ENCODE results near the gene CCL20.

The CCL20 gene

GRCh38 chr2:227848146-227848545, 34.5 kb downstream of the CCL20 start:
- ChIA-PET POLR2A (no interaction called here), CTCF (no interaction called here)
- Histone ChIP-seq H3K36me3 (ENCODE audit: control insufficient read depth in 2 of 2, insufficient read depth in 1 of 2, low read length in 2 of 2) (no peaks in the 10 kb centered on the region), H3K9me3 (ENCODE audit: control insufficient read depth, insufficient read depth, low read depth, low read length) (no peaks in the 10 kb centered on the region), H3K4me3 (ENCODE audit: low read depth, low read length) (no peak overlapping the region), H3K4me1 (ENCODE audit: control insufficient read depth, insufficient read depth, low read length) (no peaks in the 10 kb centered on the region; the same call in 1 of the 2 replicates), H3K27ac (ENCODE audit: extremely low read depth, low read depth, low read length) (no peak overlapping the region)
- TF ChIP-seq, protein P1, sequence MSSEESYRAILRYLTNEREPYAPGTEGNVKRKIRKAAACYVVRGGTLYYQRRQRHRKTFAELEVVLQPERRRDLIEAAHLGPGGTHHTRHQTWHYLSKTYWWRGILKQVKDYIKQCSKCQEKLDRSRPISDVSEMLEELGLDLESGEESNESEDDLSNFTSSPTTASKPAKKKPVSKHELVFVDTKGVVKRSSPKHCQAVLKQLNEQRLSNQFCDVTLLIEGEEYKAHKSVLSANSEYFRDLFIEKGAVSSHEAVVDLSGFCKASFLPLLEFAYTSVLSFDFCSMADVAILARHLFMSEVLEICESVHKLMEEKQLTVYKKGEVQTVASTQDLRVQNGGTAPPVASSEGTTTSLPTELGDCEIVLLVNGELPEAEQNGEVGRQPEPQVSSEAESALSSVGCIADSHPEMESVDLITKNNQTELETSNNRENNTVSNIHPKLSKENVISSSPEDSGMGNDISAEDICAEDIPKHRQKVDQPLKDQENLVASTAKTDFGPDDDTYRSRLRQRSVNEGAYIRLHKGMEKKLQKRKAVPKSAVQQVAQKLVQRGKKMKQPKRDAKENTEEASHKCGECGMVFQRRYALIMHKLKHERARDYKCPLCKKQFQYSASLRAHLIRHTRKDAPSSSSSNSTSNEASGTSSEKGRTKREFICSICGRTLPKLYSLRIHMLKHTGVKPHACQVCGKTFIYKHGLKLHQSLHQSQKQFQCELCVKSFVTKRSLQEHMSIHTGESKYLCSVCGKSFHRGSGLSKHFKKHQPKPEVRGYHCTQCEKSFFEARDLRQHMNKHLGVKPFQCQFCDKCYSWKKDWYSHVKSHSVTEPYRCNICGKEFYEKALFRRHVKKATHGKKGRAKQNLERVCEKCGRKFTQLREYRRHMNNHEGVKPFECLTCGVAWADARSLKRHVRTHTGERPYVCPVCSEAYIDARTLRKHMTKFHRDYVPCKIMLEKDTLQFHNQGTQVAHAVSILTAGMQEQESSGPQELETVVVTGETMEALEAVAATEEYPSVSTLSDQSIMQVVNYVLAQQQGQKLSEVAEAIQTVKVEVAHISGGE (tag by site-specific recombination; conservative IDR thresholded peaks at IDR 0.05; ENCODE audit: low read depth) = no peak
- TF ChIP-seq GFI1B (tag by site-specific recombination; IDR thresholded peaks at IDR 0.05) (no peak), HOXA7 (CRISPR knock-in tag; IDR thresholded peaks at IDR 0.05; ENCODE audit: borderline replicate concordance) (no peak), TCF7L2 (IDR thresholded peaks at IDR 0.05; ENCODE audit: borderline replicate concordance, low read depth, low read length) (no peak), IKZF3 (tag by site-specific recombination; IDR thresholded peaks at IDR 0.05) (no peak)

DNA sequence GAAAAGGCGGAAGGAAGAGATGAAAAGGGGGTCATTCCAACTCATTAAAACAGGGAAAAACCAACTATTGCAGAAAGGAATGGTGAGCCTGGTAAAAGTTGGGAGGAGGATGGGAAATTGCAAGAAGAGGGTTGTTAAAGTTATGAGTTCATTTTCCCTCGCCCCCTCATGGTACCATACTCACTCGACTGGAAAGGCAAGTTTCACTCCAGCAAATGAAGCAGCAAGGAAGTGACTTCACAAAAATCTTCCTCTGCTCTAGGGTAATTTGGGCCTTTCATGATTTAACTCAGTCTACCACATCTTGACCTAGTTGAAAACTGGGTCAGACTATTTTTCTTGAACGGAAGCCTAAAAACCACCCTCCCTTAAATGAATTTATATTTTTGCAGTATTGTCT, 34.9 kb downstream of the CCL20 start:
- Histone ChIP-seq H3K9me3 (ENCODE audit: control insufficient read depth, insufficient read depth, low read depth, low read length) (no peaks in the 10 kb centered on the region), H3K4me1 (ENCODE audit: control insufficient read depth, insufficient read depth, low read length) (peaks cover 1% of the 10 kb centered on the region; the same call in 1 of the 2 replicates), H3K36me3 (ENCODE audit: control insufficient read depth in 2 of 2, insufficient read depth in 1 of 2, low read length in 2 of 2) (no peaks in the 10 kb centered on the region), H3K27ac (ENCODE audit: extremely low read depth, low read depth, low read length) (no peak overlapping the region), H3K4me3 (ENCODE audit: low read depth, low read length) (no peak overlapping the region)
- ChIA-PET CTCF (no interaction called here), POLR2A (no interaction called here)
- no peak for TF ChIP-seq ZNF658 (tag by site-specific recombination; IDR thresholded peaks at IDR 0.05)
- TF ChIP-seq, protein P2, sequence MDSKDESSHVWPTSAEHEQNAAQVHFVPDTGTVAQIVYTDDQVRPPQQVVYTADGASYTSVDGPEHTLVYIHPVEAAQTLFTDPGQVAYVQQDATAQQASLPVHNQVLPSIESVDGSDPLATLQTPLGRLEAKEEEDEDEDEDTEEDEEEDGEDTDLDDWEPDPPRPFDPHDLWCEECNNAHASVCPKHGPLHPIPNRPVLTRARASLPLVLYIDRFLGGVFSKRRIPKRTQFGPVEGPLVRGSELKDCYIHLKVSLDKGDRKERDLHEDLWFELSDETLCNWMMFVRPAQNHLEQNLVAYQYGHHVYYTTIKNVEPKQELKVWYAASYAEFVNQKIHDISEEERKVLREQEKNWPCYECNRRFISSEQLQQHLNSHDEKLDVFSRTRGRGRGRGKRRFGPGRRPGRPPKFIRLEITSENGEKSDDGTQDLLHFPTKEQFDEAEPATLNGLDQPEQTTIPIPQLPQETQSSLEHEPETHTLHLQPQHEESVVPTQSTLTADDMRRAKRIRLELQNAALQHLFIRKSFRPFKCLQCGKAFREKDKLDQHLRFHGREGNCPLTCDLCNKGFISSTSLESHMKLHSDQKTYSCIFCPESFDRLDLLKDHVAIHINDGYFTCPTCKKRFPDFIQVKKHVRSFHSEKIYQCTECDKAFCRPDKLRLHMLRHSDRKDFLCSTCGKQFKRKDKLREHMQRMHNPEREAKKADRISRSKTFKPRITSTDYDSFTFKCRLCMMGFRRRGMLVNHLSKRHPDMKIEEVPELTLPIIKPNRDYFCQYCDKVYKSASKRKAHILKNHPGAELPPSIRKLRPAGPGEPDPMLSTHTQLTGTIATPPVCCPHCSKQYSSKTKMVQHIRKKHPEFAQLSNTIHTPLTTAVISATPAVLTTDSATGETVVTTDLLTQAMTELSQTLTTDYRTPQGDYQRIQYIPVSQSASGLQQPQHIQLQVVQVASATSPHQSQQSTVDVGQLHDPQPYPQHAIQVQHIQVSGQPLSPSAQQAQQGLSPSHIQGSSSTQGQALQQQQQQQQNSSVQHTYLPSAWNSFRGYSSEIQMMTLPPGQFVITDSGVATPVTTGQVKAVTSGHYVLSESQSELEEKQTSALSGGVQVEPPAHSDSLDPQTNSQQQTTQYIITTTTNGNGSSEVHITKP (tag by site-specific recombination; IDR thresholded peaks at IDR 0.05) = peak; percentile 30; the same call in 1 of the 2 replicates

DNA sequence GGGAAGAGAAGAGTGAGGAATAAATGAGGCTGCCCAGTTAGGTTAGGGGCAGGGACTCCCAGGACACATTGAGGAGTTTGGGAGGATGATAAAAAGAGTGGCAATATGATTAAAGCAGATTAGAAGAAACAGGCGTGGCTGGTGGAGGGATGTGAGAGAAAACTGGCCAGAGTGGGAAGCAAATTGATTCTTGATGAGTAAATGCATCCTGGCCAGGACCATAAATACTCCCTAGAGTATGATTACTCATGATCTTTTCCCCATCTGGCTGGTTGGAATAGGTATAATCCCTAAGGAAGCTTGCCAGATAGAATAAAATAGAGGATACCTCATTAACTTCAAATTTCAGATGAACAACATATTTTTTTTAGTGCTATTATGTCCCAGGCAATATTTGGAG, 36.3 kb downstream of the CCL20 start:
- H3K4me3 ChIP-seq (ENCODE audit: low read depth, low read length) = no peak overlapping the region
- TF ChIP-seq ZNF2 (tag by site-specific recombination; IDR thresholded peaks at IDR 0.05) = no peak
- no peak for TF ChIP-seq ZFP69B (tag by site-specific recombination; IDR thresholded peaks at IDR 0.05)
- no peak for TF ChIP-seq ZNF830 (tag by site-specific recombination; IDR thresholded peaks at IDR 0.05; ENCODE audit: low read depth)
- no peak for TF ChIP-seq ZNF292 (tag by site-specific recombination; IDR thresholded peaks at IDR 0.05; ENCODE audit: borderline replicate concordance, low read depth)
- TF ChIP-seq EGR2 (tag by site-specific recombination; IDR thresholded peaks at IDR 0.05; ENCODE audit: low read depth) = no peak
- no peak overlapping the region for H3K27ac ChIP-seq (ENCODE audit: extremely low read depth, low read depth, low read length)
- no peaks in the 10 kb centered on the region for H3K36me3 ChIP-seq (ENCODE audit: control insufficient read depth in 2 of 2, insufficient read depth in 1 of 2, low read length in 2 of 2)
- ChIA-PET CTCF (no interaction called here), POLR2A (no interaction called here)
- peaks cover 3% of the 10 kb centered on the region; the same call in 1 of the 2 replicates for H3K4me1 ChIP-seq (ENCODE audit: control insufficient read depth, insufficient read depth, low read length)
- no peaks in the 10 kb centered on the region for H3K9me3 ChIP-seq (ENCODE audit: control insufficient read depth, insufficient read depth, low read depth, low read length)
